ENCODE data around the gene SH3GL1. TPM values are rescaled to one million over a fixed set of nuclear protein-coding genes. Genes with fewer than 3 reads are reported as not detected.

SH3GL1 gene
- total RNA-seq, 1 donor = 83.2 TPM

DNA sequence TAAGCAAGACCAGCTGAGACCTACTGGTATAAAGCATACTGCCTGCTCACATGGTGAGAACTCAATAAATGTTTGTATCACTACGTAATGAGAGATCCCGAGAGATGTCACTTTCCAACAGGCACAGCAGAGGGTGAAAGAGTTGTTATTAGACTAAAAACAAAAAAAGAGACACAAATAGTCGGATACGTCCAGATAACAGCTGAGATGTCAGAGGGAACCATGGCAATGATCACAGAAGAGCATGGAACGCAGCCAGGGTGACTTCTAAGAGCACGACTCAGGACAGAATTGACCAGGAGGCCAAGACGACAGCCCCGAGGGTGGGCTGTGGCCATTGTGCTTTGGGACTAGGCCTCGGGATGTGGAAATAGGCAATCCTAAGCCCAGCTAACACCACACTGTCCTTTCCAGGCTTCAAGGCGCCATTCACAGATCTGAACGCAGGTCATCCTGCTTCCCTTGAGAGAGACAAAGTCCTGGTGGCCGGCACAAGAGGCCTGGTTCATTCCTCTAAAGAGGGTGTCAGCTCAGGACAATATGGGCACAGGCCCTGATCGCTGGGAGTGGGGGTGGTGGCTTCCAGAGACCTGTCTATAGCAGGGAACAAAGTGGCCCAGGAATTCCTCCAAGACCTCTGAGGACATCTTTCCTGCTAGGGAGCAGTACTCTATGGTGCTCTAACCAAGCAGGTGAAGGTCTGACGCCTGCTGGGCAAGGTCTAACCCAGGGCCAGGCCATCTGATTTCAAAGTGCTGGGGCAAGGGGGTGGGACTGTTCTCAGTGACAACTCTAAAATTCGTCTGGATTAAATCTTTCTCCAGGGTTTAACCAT, 3.2 kb downstream of the SH3GL1 start:
- DNase-seq (ENCODE audit: insufficient read length, low spot score, missing footprints) = peak; percentile 69
- Histone ChIP-seq H3K4me3 (ENCODE audit: insufficient read depth, low read length) (peak overlapping the region; percentile 15), H3K4me1 (ENCODE audit: insufficient read depth, low read length) (peaks cover 51% of the 10 kb centered on the region), H3K36me3 (ENCODE audit: insufficient read depth, low read length) (peaks cover 7% of the 10 kb centered on the region), H4K20me1 (ENCODE audit: insufficient read depth, low read length) (peaks cover 67% of the 10 kb centered on the region), H3K9me3 (ENCODE audit: low read depth, low read length) (no peaks in the 10 kb centered on the region), H3K79me2 (ENCODE audit: insufficient read depth, low read length) (peaks cover 81% of the 10 kb centered on the region), H3K4me2 (ENCODE audit: insufficient read depth, low read length) (peak overlapping the region; percentile 47), H2AFZ (ENCODE audit: low read length) (no peak overlapping the region), H3K27ac (ENCODE audit: low read depth, low read length) (peak overlapping the region; percentile 42), H3K27me3 (ENCODE audit: insufficient read depth, low read length) (no peaks in the 10 kb centered on the region)
- TF ChIP-seq, protein P1, sequence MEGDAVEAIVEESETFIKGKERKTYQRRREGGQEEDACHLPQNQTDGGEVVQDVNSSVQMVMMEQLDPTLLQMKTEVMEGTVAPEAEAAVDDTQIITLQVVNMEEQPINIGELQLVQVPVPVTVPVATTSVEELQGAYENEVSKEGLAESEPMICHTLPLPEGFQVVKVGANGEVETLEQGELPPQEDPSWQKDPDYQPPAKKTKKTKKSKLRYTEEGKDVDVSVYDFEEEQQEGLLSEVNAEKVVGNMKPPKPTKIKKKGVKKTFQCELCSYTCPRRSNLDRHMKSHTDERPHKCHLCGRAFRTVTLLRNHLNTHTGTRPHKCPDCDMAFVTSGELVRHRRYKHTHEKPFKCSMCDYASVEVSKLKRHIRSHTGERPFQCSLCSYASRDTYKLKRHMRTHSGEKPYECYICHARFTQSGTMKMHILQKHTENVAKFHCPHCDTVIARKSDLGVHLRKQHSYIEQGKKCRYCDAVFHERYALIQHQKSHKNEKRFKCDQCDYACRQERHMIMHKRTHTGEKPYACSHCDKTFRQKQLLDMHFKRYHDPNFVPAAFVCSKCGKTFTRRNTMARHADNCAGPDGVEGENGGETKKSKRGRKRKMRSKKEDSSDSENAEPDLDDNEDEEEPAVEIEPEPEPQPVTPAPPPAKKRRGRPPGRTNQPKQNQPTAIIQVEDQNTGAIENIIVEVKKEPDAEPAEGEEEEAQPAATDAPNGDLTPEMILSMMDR (IDR thresholded peaks at IDR 0.05; ENCODE audit: extremely low read depth, low read depth, low read length) = no peak

DNA sequence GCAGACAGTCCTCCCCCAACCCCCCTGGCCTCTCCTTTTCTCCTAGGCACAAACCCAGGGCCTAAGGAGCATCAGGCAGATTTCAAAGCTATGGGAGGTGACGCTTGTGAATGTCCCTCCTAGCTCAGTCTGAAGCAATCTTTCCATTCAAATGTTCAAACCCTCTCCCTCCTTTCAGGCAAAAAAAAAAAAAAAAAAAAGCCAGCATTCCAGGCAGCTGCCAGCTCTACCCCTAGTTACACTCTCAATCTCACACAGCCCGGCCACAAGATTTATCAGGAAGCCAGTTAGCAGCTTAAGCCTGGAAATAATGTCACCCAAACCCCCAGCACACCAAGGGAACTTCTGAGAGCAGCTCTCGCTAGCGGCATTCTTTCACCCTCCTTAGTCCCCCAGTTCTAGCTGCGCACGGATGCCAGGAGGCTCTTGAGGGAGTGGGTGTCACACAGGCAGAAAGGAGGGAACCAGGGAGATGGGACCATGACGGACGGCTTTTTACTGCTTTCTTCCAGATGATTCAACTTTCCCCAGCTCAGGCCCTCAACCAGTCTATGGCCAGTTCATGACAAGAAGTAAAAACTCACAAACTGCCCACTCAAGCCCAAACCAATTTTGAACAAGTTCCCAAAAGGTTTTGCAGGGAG, 6.3 kb downstream of the SH3GL1 start:
- Histone ChIP-seq H3K79me2 (ENCODE audit: insufficient read depth, low read length) (peaks cover 100% of the 10 kb centered on the region), H3K4me2 (ENCODE audit: insufficient read depth, low read length) (peak overlapping the region; percentile 50), H2AFZ (ENCODE audit: low read length) (no peak overlapping the region), H3K27ac (ENCODE audit: low read depth, low read length) (peak overlapping the region; percentile 67), H3K9me3 (ENCODE audit: low read depth, low read length) (no peaks in the 10 kb centered on the region), H3K36me3 (ENCODE audit: insufficient read depth, low read length) (peaks cover 10% of the 10 kb centered on the region), H3K4me1 (ENCODE audit: insufficient read depth, low read length) (peaks cover 64% of the 10 kb centered on the region), H3K27me3 (ENCODE audit: insufficient read depth, low read length) (no peaks in the 10 kb centered on the region), H3K4me3 (ENCODE audit: insufficient read depth, low read length) (peak overlapping the region; percentile 15), H4K20me1 (ENCODE audit: insufficient read depth, low read length) (peaks cover 93% of the 10 kb centered on the region)
- DNase-seq (ENCODE audit: insufficient read length, low spot score, missing footprints) = peak; percentile 85
- TF ChIP-seq, protein P1 (IDR thresholded peaks at IDR 0.05; ENCODE audit: extremely low read depth, low read depth, low read length) = no peak

DNA sequence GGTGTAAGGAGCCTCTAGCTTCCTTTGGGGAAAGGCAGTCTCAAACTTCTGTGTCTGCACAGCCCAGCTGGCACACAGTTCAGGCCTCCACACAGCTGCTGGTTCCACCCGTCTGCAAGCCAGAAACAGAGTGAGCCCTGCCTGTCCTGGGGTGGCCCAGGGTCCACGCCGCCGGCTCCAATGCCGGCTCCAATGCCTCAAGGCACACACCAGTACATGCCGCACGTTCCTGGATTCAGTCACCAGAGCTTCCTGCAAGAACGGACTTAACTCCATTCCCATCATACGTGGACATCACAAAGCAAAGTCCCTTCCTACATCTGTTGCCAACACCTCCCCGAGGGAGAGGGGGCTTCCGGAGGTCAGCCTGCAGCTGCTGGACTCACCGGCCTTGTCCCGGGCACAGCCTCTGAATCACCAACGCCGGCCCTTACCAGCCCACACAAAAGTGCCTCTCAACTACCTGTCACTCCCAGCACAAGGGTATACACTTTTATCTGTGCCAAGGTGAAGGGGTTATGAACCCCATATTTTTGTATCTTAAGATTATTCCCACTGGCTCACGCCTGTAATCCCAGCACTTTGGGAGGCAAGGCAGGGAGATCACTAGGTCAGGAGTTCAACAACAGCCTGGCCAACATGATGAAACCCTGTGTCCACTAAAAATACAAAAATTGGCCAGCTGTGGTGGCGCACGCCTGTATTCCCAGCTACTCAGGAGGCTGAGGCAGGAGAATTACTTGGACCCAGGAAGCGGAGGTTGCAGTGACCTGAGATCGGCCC, 8.5 kb downstream of the SH3GL1 start:
- H3K79me2 ChIP-seq (ENCODE audit: insufficient read depth, low read length) = peaks cover 100% of the 10 kb centered on the region
- peak overlapping the region; percentile 2 for H3K4me3 ChIP-seq (ENCODE audit: insufficient read depth, low read length)
- H3K27me3 ChIP-seq (ENCODE audit: insufficient read depth, low read length) = no peaks in the 10 kb centered on the region
- H2AFZ ChIP-seq (ENCODE audit: low read length) = no peak overlapping the region
- peaks cover 89% of the 10 kb centered on the region for H4K20me1 ChIP-seq (ENCODE audit: insufficient read depth, low read length)
- H3K27ac ChIP-seq (ENCODE audit: low read depth, low read length) = peak overlapping the region; percentile 41
- H3K36me3 ChIP-seq (ENCODE audit: insufficient read depth, low read length) = peaks cover 7% of the 10 kb centered on the region
- H3K4me2 ChIP-seq (ENCODE audit: insufficient read depth, low read length) = peak overlapping the region; percentile 33
- TF ChIP-seq, protein P1 (IDR thresholded peaks at IDR 0.05; ENCODE audit: extremely low read depth, low read depth, low read length) = no peak
- peaks cover 44% of the 10 kb centered on the region for H3K4me1 ChIP-seq (ENCODE audit: insufficient read depth, low read length)
- DNase-seq (ENCODE audit: insufficient read length, low spot score, missing footprints) = peak; percentile 95
- no peaks in the 10 kb centered on the region for H3K9me3 ChIP-seq (ENCODE audit: low read depth, low read length)
